Upper lobe of right lung (tissue), 1 donor: ENCODE results near the gene CACNB2. TPM values are rescaled to one million over a fixed set of nuclear protein-coding genes. Genes with fewer than 3 reads are reported as not detected.

Source experiments
- ATAC-seq: fragments of 200-7000 bp; cut with Tn5 transposase; one replicate; pipeline ENCODE4 v1.9.1; 2020; ENCODE audit warnings: mild to moderate bottlenecking, moderate library complexity
- DNase-seq: peaks from one replicate; pipeline ENCODE4 v3.0.0-alpha.2; 2020
- H3K27ac ChIP-seq: fragments of 200-600 bp; one replicate; pipeline ENCODE4 v1.8.0; 2022
- H3K27me3 ChIP-seq: fragments of 200-600 bp; one replicate; pipeline ENCODE4 v1.8.0; 2022; ENCODE audit warnings: mild to moderate bottlenecking
- H3K36me3 ChIP-seq: fragments of 200-600 bp; one replicate; pipeline ENCODE4 v1.8.0; 2022
- H3K4me1 ChIP-seq: fragments of 200-600 bp; one replicate; pipeline ENCODE4 v1.8.0; 2022
- H3K4me3 ChIP-seq: fragments of 200-600 bp; one replicate; pipeline ENCODE4 v1.8.0; 2022; ENCODE audit warnings: mild to moderate bottlenecking
- H3K9me3 ChIP-seq: fragments of 200-600 bp; one replicate; pipeline ENCODE4 v1.8.0; 2022
- CTCF ChIP-seq: fragments of 200-600 bp; IDR thresholded peaks from one replicate; pipeline ENCODE4 v1.8.0; 2022; ENCODE audit warnings: antibody characterized with exemption
- intact Hi-C: fragments of 100-400 bp; cut with DNase I; formaldehyde crosslinking; loops from one replicate; pipeline ENCODE4 v1.11.0; 2022
- total RNA-seq: library from RNA; stranded (reverse); fragmentation: NEBNext Ultra II Directional; extraction: Animal tissue kit (Norgen Biotek cat#: 25700); gene quantifications from one replicate; pipeline ENCODE4 v1.2.1, GENCODE V29; 2021
- donor health status: DM: no; HTN: yes; CAD: no; lungs with severe emphysema.

Gene CACNB2
- total RNA-seq, 1 donor from 2014 or later = 4.2 TPM

GRCh38 chr10:18545621-18546305, 405.5 kb downstream of the CACNB2 start:
- Histone ChIP-seq H3K4me1 (no peaks in the 10 kb centered on the region), H3K4me3 (no peak overlapping the region), H3K9me3 (no peaks in the 10 kb centered on the region), H3K36me3 (peaks cover 26% of the 10 kb centered on the region), H3K27me3 (no peaks in the 10 kb centered on the region), H3K27ac (no peak overlapping the region)
- ATAC-seq (no peak), DNase-seq (no peak)
- intact Hi-C loops = no loop called here
- no peak for TF ChIP-seq CTCF

- Histone ChIP-seq H3K9me3 (no peaks in the 10 kb centered on the region), H3K27me3 (no peaks in the 10 kb centered on the region), H3K4me3 (no peak overlapping the region), H3K36me3 (peaks cover 12% of the 10 kb centered on the region), H3K27ac (no peak overlapping the region), H3K4me1 (no peaks in the 10 kb centered on the region)
- intact Hi-C loops = no loop called here
- TF ChIP-seq CTCF = no peak
- ATAC-seq (no peak), DNase-seq (no peak)
Measured at GRCh38 chr10:18549105-18549504, 408.9 kb downstream of the CACNB2 start.

- H3K27ac ChIP-seq = no peak overlapping the region
- intact Hi-C loops = no loop called here
- no peaks in the 10 kb centered on the region for H3K9me3 ChIP-seq
- DNase-seq (no peak), ATAC-seq (no peak)
- TF ChIP-seq CTCF = no peak
- no peaks in the 10 kb centered on the region for H3K36me3 ChIP-seq
- H3K4me3 ChIP-seq = no peak overlapping the region
- H3K4me1 ChIP-seq = no peaks in the 10 kb centered on the region
- H3K27me3 ChIP-seq = no peaks in the 10 kb centered on the region
Measured at GRCh38 chr10:18551473-18551872, 411.2 kb downstream of the CACNB2 start.

- no peaks in the 10 kb centered on the region for H3K4me1 ChIP-seq
- H3K36me3 ChIP-seq = no peaks in the 10 kb centered on the region
- H3K27ac ChIP-seq = no peak overlapping the region
- H3K9me3 ChIP-seq = no peaks in the 10 kb centered on the region
- ATAC-seq (no peak), DNase-seq (no peak)
- no peak for TF ChIP-seq CTCF
- intact Hi-C loops = no loop called here
- no peaks in the 10 kb centered on the region for H3K27me3 ChIP-seq
- no peak overlapping the region for H3K4me3 ChIP-seq
Measured at GRCh38 chr10:18554479-18554878, 414.3 kb downstream of the CACNB2 start.

- ATAC-seq (no peak), DNase-seq (no peak)
- no peak for TF ChIP-seq CTCF
- Histone ChIP-seq H3K4me1 (no peaks in the 10 kb centered on the region), H3K27me3 (no peaks in the 10 kb centered on the region), H3K27ac (no peak overlapping the region), H3K9me3 (no peaks in the 10 kb centered on the region), H3K4me3 (no peak overlapping the region), H3K36me3 (no peaks in the 10 kb centered on the region)
- intact Hi-C loops = no loop called here
Measured at GRCh38 chr10:18556522-18557147, 416.4 kb downstream of the CACNB2 start.
